Hematopoietic multipotent progenitor cell treated with erythropoietin and hydrocortisone succinate and interleukin-3 and kit ligand, for 17 days (in vitro differentiated cells): Measurements from ENCODE around the gene LY6G6D.
A peak's percentile ranks its signal among the peaks of the same experiment; 100 is the strongest.

Source experiments
- DNase-seq: peaks from one replicate; pipeline ENCODE4 v3.0.0-alpha.2; 2015; ENCODE audit warnings: low spot score

The LY6G6D gene

GRCh38 chr6:31719001-31719400 lies 3.9 kb downstream of the LY6G6D start:
- DNase-seq, result no peak

GRCh38 chr6:31720196-31720770 lies 5.1 kb downstream of the LY6G6D start:
- DNase-seq, result no peak

GRCh38 chr6:31721351-31722020 lies 6.3 kb downstream of the LY6G6D start, which contains the start of gene LY6G6C:
Gene LY6G6C (minus strand): TSS chr6:31721746. CDS start chr6:31721679, 67 bp downstream.
- DNase-seq, result no peak

GRCh38 chr6:31722173-31722572 lies 7.0 kb downstream of the LY6G6D start:
- no peak for DNase-seq

- no peak for DNase-seq
Measured at GRCh38 chr6:31723245-31723979, 8.3 kb downstream of the LY6G6D start, which contains the start of gene MPIG6B. Gene MPIG6B (plus strand): TSS chr6:31723373. CDS start chr6:31723384, 11 bp downstream.

GRCh38 chr6:31723980-31724691 lies 9.0 kb downstream of the LY6G6D start:
- DNase-seq, result no peak

GRCh38 chr6:31725502-31726350 lies 10.6 kb downstream of the LY6G6D start:
- DNase-seq, result no peak

- DNase-seq, result no peak
Measured at GRCh38 chr6:31727034-31727716, 12.0 kb downstream of the LY6G6D start.

GRCh38 chr6:31727717-31728671 lies 12.8 kb downstream of the LY6G6D start:
- no peak for DNase-seq

- no peak for DNase-seq
Measured at GRCh38 chr6:31728767-31729514, 13.8 kb downstream of the LY6G6D start, which contains the start of gene DDAH2. Gene DDAH2 (minus strand): TSS chr6:31729299. CDS start chr6:31729161, 138 bp downstream.

- peak; percentile 85 for DNase-seq
Measured at GRCh38 chr6:31729515-31729978, 14.4 kb downstream of the LY6G6D start.

- DNase-seq, result peak; percentile 79
Measured at GRCh38 chr6:31729979-31730630, 15.0 kb downstream of the LY6G6D start.

- DNase-seq, result no peak
Measured at GRCh38 chr6:31730631-31731086, 15.5 kb downstream of the LY6G6D start.

- no peak for DNase-seq
Measured at GRCh38 chr6:31732029-31732428, 16.9 kb downstream of the LY6G6D start.

GRCh38 chr6:31733734-31734133 lies 18.6 kb downstream of the LY6G6D start:
- DNase-seq, result no peak

GRCh38 chr6:31734247-31734820 lies 19.2 kb downstream of the LY6G6D start:
- DNase-seq, result no peak

GRCh38 chr6:31734821-31735406 lies 19.8 kb downstream of the LY6G6D start:
- DNase-seq, result peak; percentile 63
